Esophagus muscularis mucosa (tissue), 4 donors: ENCODE measurements around the gene AQP6. TPM values are rescaled to one million over a fixed set of nuclear protein-coding genes. Genes with fewer than 3 reads are reported as not detected.

Source experiments
- DNase-seq: peaks from one replicate; pipeline ENCODE4 v3.0.0-alpha.2; 2017; ENCODE audit errors: extremely low spot score
- H3K27ac ChIP-seq, 4 donors: fragments of 200-600 bp; sonication (generic); replicated peaks in 1 of 4; 1 replicate in 3 of 4; 2 replicates in 1 of 4; pipeline ENCODE4 v1.5.1; 2016 to 2019; ENCODE audit warnings: mild to moderate bottlenecking in 1 of 4
- H3K27me3 ChIP-seq, 4 donors: fragments of 200-600 bp; sonication (generic); one replicate each; pipeline versions ENCODE4 v1.5.1 to v1.6.0; 2016 to 2019
- H3K36me3 ChIP-seq, 4 donors: fragments of 200-600 bp; sonication (generic); one replicate each; pipeline ENCODE4 v1.5.1; 2016 to 2019
- H3K4me1 ChIP-seq, 4 donors: fragments of 200-600 bp; sonication (generic); one replicate each; pipeline ENCODE4 v1.5.1; 2016 to 2019
- H3K4me3 ChIP-seq, 4 donors: fragments of 200-600 bp; sonication (generic); 1 replicate in 2 of 4; 2 replicates in 2 of 4; pipeline ENCODE4 v1.5.1; 2016 to 2019; ENCODE audit warnings: mild to moderate bottlenecking in 4 of 4, moderate library complexity in 1 of 4
- H3K9me3 ChIP-seq, 4 donors: fragments of 200-600 bp; sonication (generic); 1 replicate in 3 of 4; 2 replicates in 1 of 4; pipeline ENCODE4 v1.5.1; 2016 to 2019
- CTCF ChIP-seq, 3 experiments: fragments of 200-600 bp in 2 of 3; fragments of 450-650 bp in 1 of 3; sonication (generic) in 2 of 3; IDR thresholded peaks; one replicate each; pipeline ENCODE4 v1.5.1; 2017 to 2019; ENCODE audit warnings: antibody characterized with exemption in 3 of 3, mild to moderate bottlenecking in 2 of 3, moderate library complexity in 1 of 3
- EP300 ChIP-seq: sonication (generic); formaldehyde crosslinking; IDR thresholded peaks from one replicate; pipeline ENCODE4 v1.6.1; 2017; ENCODE audit warnings: antibody characterized with exemption
- POLR2A ChIP-seq: fragments of 450-650 bp; IDR thresholded peaks from one replicate; pipeline ENCODE4 v1.6.1; 2017; ENCODE audit warnings: antibody characterized with exemption, moderate library complexity, mild to moderate bottlenecking, low read depth
- POLR2AphosphoS5 ChIP-seq, 2 donors: sonication (generic); formaldehyde crosslinking; IDR thresholded peaks; one replicate each; pipeline ENCODE4 v1.6.1; 2017; ENCODE audit warnings: antibody characterized with exemption in 2 of 2
- WGBS: methylation state at CpG from one replicate; pipeline ENCODE4 v1.1.5; 2018; 5-methylcytosine and 5-hydroxymethylcytosine counted together
- intact Hi-C: fragments of 100-400 bp; cut with DNase I; formaldehyde crosslinking; loops from one replicate; pipeline ENCODE4 v1.15.1; 2023
- total RNA-seq, 4 donors: library from RNA; depleted of rRNA; stranded (reverse); fragments of >200 nt; gene quantifications; one replicate each; pipeline versions ENCODE4 v1.1.0 to v1.2.1, GENCODE V29; 2016

AQP6 gene
- total RNA-seq, 4 donors from 2014 or later = 0.11 TPM; not detected in 3

GRCh38 chr12:49952391-49953055, 20.2 kb upstream of the AQP6 start:
- H3K4me1 ChIP-seq = peaks cover 0 to 10% (median 2%) of the 10 kb centered on the region in 4 donors
- no peaks in the 10 kb centered on the region for H3K36me3 ChIP-seq
- TF ChIP-seq CTCF (IDR thresholded peaks at IDR 0.05) = no peak
- TF ChIP-seq POLR2A = no peak
- TF ChIP-seq POLR2AphosphoS5 (IDR thresholded peaks at IDR 0.05) = no peak
- no peak for TF ChIP-seq EP300
- intact Hi-C loops = no loop called here
- no peak for DNase-seq
- H3K27ac ChIP-seq = no peak overlapping the region
- 80% methylated on average over 1 of the region's 1 CpG for WGBS
- peaks cover 0 to 72% (median 18%) of the 10 kb centered on the region in 4 donors for H3K27me3 ChIP-seq
- no peak overlapping the region for H3K4me3 ChIP-seq
- no peaks in the 10 kb centered on the region for H3K9me3 ChIP-seq

GRCh38 chr12:49953151-49953550, 19.6 kb upstream of the AQP6 start:
- WGBS = 96% methylated on average over 3 of the region's 4 CpGs
- Histone ChIP-seq H3K4me1 (peaks cover 0 to 10% (median 2%) of the 10 kb centered on the region in 4 donors), H3K27me3 (peaks cover 0 to 78% (median 18%) of the 10 kb centered on the region in 4 donors), H3K36me3 (no peaks in the 10 kb centered on the region), H3K4me3 (no peak overlapping the region), H3K27ac (no peak overlapping the region), H3K9me3 (no peaks in the 10 kb centered on the region)
- TF ChIP-seq CTCF (IDR thresholded peaks at IDR 0.05) = no peak
- TF ChIP-seq POLR2AphosphoS5 (IDR thresholded peaks at IDR 0.05) = no peak
- TF ChIP-seq POLR2A = no peak
- TF ChIP-seq EP300 = no peak
- no peak for DNase-seq
- intact Hi-C loops = no loop called here

GRCh38 chr12:49953961-49954846, 18.5 kb upstream of the AQP6 start:
- Histone ChIP-seq H3K36me3 (no peaks in the 10 kb centered on the region), H3K4me1 (peaks cover 0 to 10% (median 2%) of the 10 kb centered on the region in 4 donors), H3K27ac (no peak overlapping the region), H3K4me3 (no peak overlapping the region), H3K9me3 (no peaks in the 10 kb centered on the region), H3K27me3 (peaks cover 0 to 89% (median 22%) of the 10 kb centered on the region in 4 donors)
- intact Hi-C loops = no loop called here
- no peak for DNase-seq
- no peak for TF ChIP-seq CTCF (IDR thresholded peaks at IDR 0.05)
- 61% methylated on average over 15 of the region's 21 CpGs for WGBS

GRCh38 chr12:49954863-49955830, 17.6 kb upstream of the AQP6 start:
- H3K36me3 ChIP-seq = no peaks in the 10 kb centered on the region
- TF ChIP-seq EP300 (no peak), POLR2AphosphoS5 (IDR thresholded peaks at IDR 0.05) (no peak), POLR2A (no peak), CTCF (IDR thresholded peaks at IDR 0.05) (no peak)
- peaks cover 0 to 10% (median 2%) of the 10 kb centered on the region in 4 donors for H3K4me1 ChIP-seq
- DNase-seq = no peak
- H3K27ac ChIP-seq = no peak overlapping the region
- peaks cover 0 to 94% (median 29%) of the 10 kb centered on the region in 4 donors for H3K27me3 ChIP-seq
- 49% methylated on average over 7 of the region's 53 CpGs for WGBS
- no peak overlapping the region for H3K4me3 ChIP-seq
- H3K9me3 ChIP-seq = no peaks in the 10 kb centered on the region
- intact Hi-C loops = no loop called here
